ENCODE results near the gene NRDE2. TPM values are rescaled to one million over a fixed set of nuclear protein-coding genes. Genes with fewer than 3 reads are reported as not detected.
"Not testable (repeated sequence)": the region's sequence is repeated elsewhere in the genome, so short reads cannot be mapped to it uniquely, and the experiment has no call there.

Gene NRDE2
- total RNA-seq, 1 donor from 2014 or later = 19.7 TPM

DNA sequence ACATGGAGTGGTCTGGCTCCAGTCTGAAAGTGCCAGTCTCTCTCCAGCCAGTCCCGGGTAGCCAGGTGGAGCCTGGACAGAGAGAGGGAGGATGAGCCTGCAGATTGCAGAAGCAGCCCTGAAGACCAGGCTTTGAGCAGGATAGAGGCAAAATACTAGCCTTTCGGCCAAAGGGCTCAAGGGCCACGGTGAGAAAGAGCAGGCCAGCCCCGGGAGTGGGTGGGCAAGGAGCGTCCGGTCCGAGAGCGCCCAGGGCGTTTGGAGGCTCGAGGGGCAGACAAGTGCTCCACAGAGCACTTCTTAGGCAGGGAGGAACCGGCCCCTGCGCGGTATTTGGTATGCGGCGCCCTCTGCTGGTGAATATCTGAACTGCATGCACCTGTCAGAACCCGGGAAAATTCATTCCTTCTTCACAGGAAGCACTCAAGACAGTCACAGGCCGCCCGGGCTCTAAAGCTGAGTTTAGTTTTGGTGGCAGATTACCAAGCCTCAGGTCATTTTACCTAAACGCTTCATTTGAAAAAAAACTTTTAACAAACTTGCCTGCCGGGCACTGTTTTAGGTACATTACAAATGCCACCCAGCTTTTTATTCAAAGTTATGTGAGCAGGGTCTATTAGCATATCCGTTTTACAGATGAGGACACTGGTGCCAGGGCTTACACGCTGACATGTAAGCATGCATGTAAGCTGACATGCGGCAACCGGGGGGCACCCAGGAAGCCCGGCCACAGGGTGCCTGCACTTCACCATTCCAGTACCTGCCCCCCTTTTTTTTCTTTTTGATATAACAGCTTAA lies 96.4 kb downstream of the NRDE2 start:
- Mint-ChIP-seq H3K36me3 (ENCODE audit: low read depth, unreplicated experiment) (peaks cover 2% of the 10 kb centered on the region), H3K27ac (ENCODE audit: unreplicated experiment) (no peak overlapping the region), H3K4me1 (ENCODE audit: low read depth, unreplicated experiment) (no peaks in the 10 kb centered on the region), H3K9me3 (ENCODE audit: unreplicated experiment) (peaks cover 26% of the 10 kb centered on the region), H3K27me3 (ENCODE audit: low read depth, unreplicated experiment) (peaks cover 20% of the 10 kb centered on the region), H3K4me3 (ENCODE audit: unreplicated experiment) (no peak overlapping the region)
- peaks cover 15% of the 10 kb centered on the region for H3K9me3 ChIP-seq (ENCODE audit: insufficient read depth, low read depth, low read length)
- no peaks in the 10 kb centered on the region for H3K79me2 ChIP-seq (ENCODE audit: insufficient read depth, low read length)
- peak overlapping the region; percentile 71 for H2AFZ ChIP-seq (ENCODE audit: low read depth, low read length)
- no peaks in the 10 kb centered on the region for H3K36me3 ChIP-seq (ENCODE audit: insufficient read depth, low read length)
- H3K4me3 ChIP-seq (ENCODE audit: insufficient read depth, low read depth, low read length) = no peak overlapping the region
- TF ChIP-seq, protein P1, sequence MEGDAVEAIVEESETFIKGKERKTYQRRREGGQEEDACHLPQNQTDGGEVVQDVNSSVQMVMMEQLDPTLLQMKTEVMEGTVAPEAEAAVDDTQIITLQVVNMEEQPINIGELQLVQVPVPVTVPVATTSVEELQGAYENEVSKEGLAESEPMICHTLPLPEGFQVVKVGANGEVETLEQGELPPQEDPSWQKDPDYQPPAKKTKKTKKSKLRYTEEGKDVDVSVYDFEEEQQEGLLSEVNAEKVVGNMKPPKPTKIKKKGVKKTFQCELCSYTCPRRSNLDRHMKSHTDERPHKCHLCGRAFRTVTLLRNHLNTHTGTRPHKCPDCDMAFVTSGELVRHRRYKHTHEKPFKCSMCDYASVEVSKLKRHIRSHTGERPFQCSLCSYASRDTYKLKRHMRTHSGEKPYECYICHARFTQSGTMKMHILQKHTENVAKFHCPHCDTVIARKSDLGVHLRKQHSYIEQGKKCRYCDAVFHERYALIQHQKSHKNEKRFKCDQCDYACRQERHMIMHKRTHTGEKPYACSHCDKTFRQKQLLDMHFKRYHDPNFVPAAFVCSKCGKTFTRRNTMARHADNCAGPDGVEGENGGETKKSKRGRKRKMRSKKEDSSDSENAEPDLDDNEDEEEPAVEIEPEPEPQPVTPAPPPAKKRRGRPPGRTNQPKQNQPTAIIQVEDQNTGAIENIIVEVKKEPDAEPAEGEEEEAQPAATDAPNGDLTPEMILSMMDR (IDR thresholded peaks at IDR 0.05; ENCODE audit: insufficient read depth, low read depth, low read length) = peak; percentile 75
- no peak for TF ChIP-seq EZH2 (IDR thresholded peaks at IDR 0.05; ENCODE audit: insufficient read depth, low read length)
- peak; percentile 14 for DNase-seq (ENCODE audit: low read depth)
- no peaks in the 10 kb centered on the region for H4K20me1 ChIP-seq (ENCODE audit: insufficient read depth, low read length)
- peak overlapping the region; percentile 7 for H3K9ac ChIP-seq (ENCODE audit: low read length)
- peaks cover 3% of the 10 kb centered on the region for H3K4me1 ChIP-seq (ENCODE audit: insufficient read depth, low read length)
- H3K4me2 ChIP-seq (ENCODE audit: low read length) = peak overlapping the region; percentile 56
- H3K27me3 ChIP-seq (ENCODE audit: insufficient read depth, low read length) = no peaks in the 10 kb centered on the region
- no peak overlapping the region for H3K27ac ChIP-seq (ENCODE audit: low read depth, low read length)
- no peak for FAIRE-seq

DNA sequence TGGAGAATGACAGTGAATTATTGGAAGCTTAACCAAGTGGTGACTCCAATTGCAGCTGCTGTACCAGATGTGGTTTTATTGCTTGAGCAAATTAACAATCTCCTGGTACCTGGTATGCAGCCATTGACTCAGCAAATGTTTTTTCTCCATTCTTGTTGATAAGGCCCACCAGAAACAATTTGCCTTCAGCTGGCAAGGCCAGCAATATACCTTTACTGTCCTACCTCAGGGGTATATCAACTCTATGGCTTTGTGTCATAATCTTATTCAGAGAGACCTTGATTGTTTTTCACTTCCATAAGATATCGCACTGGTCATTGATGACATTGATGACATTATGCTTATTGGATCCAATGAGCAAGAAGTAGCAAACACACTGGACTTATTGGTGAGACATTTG lies 101.8 kb downstream of the NRDE2 start:
- not testable (repeated sequence) for H2AFZ ChIP-seq (ENCODE audit: low read depth, low read length); DNase-seq (ENCODE audit: low read depth); H3K4me3 Mint-ChIP-seq (ENCODE audit: unreplicated experiment); H3K36me3 Mint-ChIP-seq (ENCODE audit: low read depth, unreplicated experiment); H3K4me3 ChIP-seq (ENCODE audit: insufficient read depth, low read depth, low read length); H3K27ac Mint-ChIP-seq (ENCODE audit: unreplicated experiment); H3K36me3 ChIP-seq (ENCODE audit: insufficient read depth, low read length); H3K79me2 ChIP-seq (ENCODE audit: insufficient read depth, low read length); H3K27ac ChIP-seq (ENCODE audit: low read depth, low read length); H3K4me1 Mint-ChIP-seq (ENCODE audit: low read depth, unreplicated experiment); H3K9me3 Mint-ChIP-seq (ENCODE audit: unreplicated experiment); H4K20me1 ChIP-seq (ENCODE audit: insufficient read depth, low read length); H3K9me3 ChIP-seq (ENCODE audit: insufficient read depth, low read depth, low read length); H3K4me1 ChIP-seq (ENCODE audit: insufficient read depth, low read length); FAIRE-seq; H3K4me2 ChIP-seq (ENCODE audit: low read length); H3K9ac ChIP-seq (ENCODE audit: low read length); H3K27me3 ChIP-seq (ENCODE audit: insufficient read depth, low read length)
- peaks cover 21% of the 10 kb centered on the region for H3K27me3 Mint-ChIP-seq (ENCODE audit: low read depth, unreplicated experiment)

DNA sequence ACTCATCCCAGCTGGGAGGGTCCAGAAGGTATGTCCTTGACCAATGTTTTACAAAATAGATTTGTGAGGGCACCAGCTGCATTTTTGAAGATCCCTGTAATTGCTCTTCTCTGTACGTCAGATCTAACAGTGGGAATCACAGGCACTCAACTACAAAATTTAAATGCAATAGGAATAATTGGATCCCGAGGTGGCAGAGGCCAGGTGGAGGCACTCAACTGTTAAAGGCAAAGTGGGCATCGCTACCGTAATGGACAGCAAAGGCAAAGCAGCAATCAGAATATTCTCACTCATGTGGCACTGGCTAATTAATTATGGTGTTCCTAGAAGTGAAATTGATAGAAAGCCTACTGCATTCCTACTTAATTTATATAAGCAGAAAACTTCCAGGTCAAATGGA lies 103.3 kb downstream of the NRDE2 start:
- Histone ChIP-seq H3K9ac (ENCODE audit: low read length) (no peak overlapping the region), H3K27ac (ENCODE audit: low read depth, low read length) (no peak overlapping the region), H3K9me3 (ENCODE audit: insufficient read depth, low read depth, low read length) (no peaks in the 10 kb centered on the region), H3K4me1 (ENCODE audit: insufficient read depth, low read length) (no peaks in the 10 kb centered on the region), H3K27me3 (ENCODE audit: insufficient read depth, low read length) (no peaks in the 10 kb centered on the region), H3K4me2 (ENCODE audit: low read length) (no peak overlapping the region), H3K4me3 (ENCODE audit: insufficient read depth, low read depth, low read length) (no peak overlapping the region), H3K79me2 (ENCODE audit: insufficient read depth, low read length) (no peaks in the 10 kb centered on the region), H4K20me1 (ENCODE audit: insufficient read depth, low read length) (no peaks in the 10 kb centered on the region), H3K36me3 (ENCODE audit: insufficient read depth, low read length) (no peaks in the 10 kb centered on the region), H2AFZ (ENCODE audit: low read depth, low read length) (no peak overlapping the region)
- peaks cover 5% of the 10 kb centered on the region for H3K9me3 Mint-ChIP-seq (ENCODE audit: unreplicated experiment)
- FAIRE-seq (no peak), DNase-seq (ENCODE audit: low read depth) (no peak)
- peaks cover 14% of the 10 kb centered on the region for H3K27me3 Mint-ChIP-seq (ENCODE audit: low read depth, unreplicated experiment)
- no peak overlapping the region for H3K4me3 Mint-ChIP-seq (ENCODE audit: unreplicated experiment)
- H3K4me1 Mint-ChIP-seq (ENCODE audit: low read depth, unreplicated experiment) = no peaks in the 10 kb centered on the region
- no peak for TF ChIP-seq EZH2 (IDR thresholded peaks at IDR 0.05; ENCODE audit: insufficient read depth, low read length)
- TF ChIP-seq, protein P1 (IDR thresholded peaks at IDR 0.05; ENCODE audit: insufficient read depth, low read depth, low read length) = no peak
- no peak overlapping the region for H3K27ac Mint-ChIP-seq (ENCODE audit: unreplicated experiment)
- H3K36me3 Mint-ChIP-seq (ENCODE audit: low read depth, unreplicated experiment) = no peaks in the 10 kb centered on the region

Other genes with a start within 250 kb of the NRDE2 start
- gene PSMC1, start 75.4 kb downstream of the NRDE2 start, total RNA-seq = 93.7 and 112 TPM in 2 replicates
- gene CALM1, start 65.1 kb upstream of the NRDE2 start, total RNA-seq = 302 and 347 TPM in 2 replicates

Data from astrocyte (in vitro differentiated cells and primary cell).